AG04450 (cell line): ENCODE results near the gene INSC. TPM values are rescaled to one million over a fixed set of nuclear protein-coding genes. Genes with fewer than 3 reads are reported as not detected.

Experiments used
- CTCF ChIA-PET: fragments of 300-600, 350-600 bp; formaldehyde crosslinking; extraction: SDS; loops from one replicate; lab custom pipeline; 2022; ENCODE audit warnings: antibody characterized with exemption, inconsistent platforms; lab: Charles Lee
- POLR2A ChIA-PET: fragments of 350-600 bp; formaldehyde crosslinking; extraction: SDS; loops from one replicate; lab custom pipeline; 2021; ENCODE audit warnings: antibody characterized with exemption, inconsistent platforms; lab: Yijun Ruan, JAX
- DNase-seq: peaks from one replicate; pipeline ENCODE4 v3.0.0-alpha.2; 2011; ENCODE audit warnings: low read depth, low spot score
- H3K27ac ChIP-seq: one replicate; pipeline ENCODE4 v1.5.1; 2012; ENCODE audit warnings: low read depth, low read length, control low read depth
- H3K27me3 ChIP-seq: one replicate; pipeline ENCODE4 v1.6.0; 2012; ENCODE audit warnings: low read length; ENCODE audit not compliant: control insufficient read depth, insufficient read depth
- H3K4me3 ChIP-seq: 2 replicates; pipeline ENCODE4 v1.5.1; 2011; ENCODE audit warnings: mild to moderate bottlenecking, low read depth, low read length, control low read depth
- H3K9me3 ChIP-seq: 2 replicates; pipeline ENCODE4 v1.5.1; 2012; ENCODE audit warnings: low read length; ENCODE audit not compliant: control insufficient read depth, insufficient read depth
- polyA plus RNA-seq: library from polyadenylated mRNA; depleted of rRNA; stranded (reverse); fragments of >200 nt; gene quantifications from 2 replicates; pipeline ENCODE4 v1.2.3, GENCODE V29; 2011
- TF ChIP-seq, protein P1 (sequence below): IDR thresholded peaks from 2 replicates; pipeline ENCODE4 v1.5.1; 2011; ENCODE audit warnings: low read depth, low read length, control low read depth, inconsistent platforms

INSC gene
- polyA plus RNA-seq, 1 experiment = 0.53 TPM

DNA sequence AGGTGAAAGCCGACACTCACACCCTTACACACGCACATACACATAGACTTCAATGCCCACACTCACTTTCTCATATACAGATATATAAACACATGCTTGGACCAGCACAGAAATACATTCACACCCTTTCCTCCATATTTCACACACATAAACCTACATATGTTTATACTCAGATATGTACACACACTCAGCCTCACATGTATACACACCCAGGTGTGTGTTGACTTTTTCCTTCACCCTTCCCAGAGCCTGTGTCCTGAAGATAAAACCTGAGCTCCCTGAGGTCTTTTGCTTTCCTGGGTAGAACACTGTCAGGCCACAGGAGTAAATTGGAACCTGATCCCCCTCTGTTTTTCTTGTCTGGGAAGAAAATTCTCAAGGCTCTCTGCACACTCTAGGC, 62.8 kb downstream of the INSC start:
- ChIA-PET CTCF (interaction anchor here (1.8 kb wide), 1 partner anchor 77 kb away, joined by 6 read pairs; no protein-coding TSS in a partner anchor), POLR2A (no interaction called here)
- TF ChIP-seq, protein P1, sequence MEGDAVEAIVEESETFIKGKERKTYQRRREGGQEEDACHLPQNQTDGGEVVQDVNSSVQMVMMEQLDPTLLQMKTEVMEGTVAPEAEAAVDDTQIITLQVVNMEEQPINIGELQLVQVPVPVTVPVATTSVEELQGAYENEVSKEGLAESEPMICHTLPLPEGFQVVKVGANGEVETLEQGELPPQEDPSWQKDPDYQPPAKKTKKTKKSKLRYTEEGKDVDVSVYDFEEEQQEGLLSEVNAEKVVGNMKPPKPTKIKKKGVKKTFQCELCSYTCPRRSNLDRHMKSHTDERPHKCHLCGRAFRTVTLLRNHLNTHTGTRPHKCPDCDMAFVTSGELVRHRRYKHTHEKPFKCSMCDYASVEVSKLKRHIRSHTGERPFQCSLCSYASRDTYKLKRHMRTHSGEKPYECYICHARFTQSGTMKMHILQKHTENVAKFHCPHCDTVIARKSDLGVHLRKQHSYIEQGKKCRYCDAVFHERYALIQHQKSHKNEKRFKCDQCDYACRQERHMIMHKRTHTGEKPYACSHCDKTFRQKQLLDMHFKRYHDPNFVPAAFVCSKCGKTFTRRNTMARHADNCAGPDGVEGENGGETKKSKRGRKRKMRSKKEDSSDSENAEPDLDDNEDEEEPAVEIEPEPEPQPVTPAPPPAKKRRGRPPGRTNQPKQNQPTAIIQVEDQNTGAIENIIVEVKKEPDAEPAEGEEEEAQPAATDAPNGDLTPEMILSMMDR = no peak

DNA sequence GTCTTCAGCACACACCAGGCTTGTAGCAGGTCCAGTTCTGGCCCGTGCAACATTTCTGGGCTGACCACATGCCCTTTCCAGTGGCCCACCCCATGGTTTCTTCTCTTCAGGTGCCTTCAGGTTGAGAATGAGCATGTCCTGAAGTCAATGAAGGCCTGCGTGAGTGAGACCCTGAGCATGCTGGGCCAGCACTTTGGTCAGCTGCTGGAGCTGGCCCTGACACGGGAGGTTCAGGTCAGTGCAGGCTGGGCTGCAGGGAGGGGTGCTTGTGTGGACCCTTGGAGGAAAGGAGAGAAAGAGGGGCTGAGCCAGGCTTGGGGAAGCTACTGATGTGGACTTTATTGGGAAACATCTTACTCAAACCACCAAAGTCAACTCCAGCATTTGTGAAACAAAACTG, 63.5 kb downstream of the INSC start:
- CTCF ChIA-PET = no interaction called here

More for the DNA sequence above, 62.8 kb downstream of the INSC start:
- Histone ChIP-seq H3K27ac (no peak overlapping the region), H3K9me3 (no peaks in the 10 kb centered on the region), H3K4me3 (no peak overlapping the region), H3K27me3 (no peaks in the 10 kb centered on the region)
- no peak for DNase-seq

DNA sequence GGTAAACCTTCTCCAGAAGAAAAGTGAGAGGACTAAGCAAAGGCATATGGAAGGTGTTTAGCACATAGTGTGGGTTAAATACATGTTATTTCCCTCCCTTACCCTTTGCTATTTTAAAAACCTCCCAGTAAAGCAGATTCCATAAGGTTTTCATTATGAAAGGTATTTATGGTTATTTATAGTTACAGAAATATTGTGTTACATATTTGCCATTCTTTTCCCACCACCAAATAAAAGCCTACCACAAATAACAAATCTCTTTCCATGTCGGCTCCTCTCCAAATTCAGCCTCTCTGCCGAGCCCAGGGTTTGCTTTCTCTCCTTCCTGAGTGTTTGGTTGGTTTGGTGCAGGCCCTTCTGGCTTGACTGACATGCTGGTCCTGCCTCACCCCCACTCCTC, 64.4 kb downstream of the INSC start:
- Histone ChIP-seq H3K27ac (no peak overlapping the region), H3K9me3 (no peaks in the 10 kb centered on the region), H3K27me3 (no peaks in the 10 kb centered on the region), H3K4me3 (no peak overlapping the region)
- POLR2A ChIA-PET = no interaction called here
- TF ChIP-seq, protein P1 = no peak
- DNase-seq = no peak
- CTCF ChIA-PET = no interaction called here

More for the DNA sequence above, 63.5 kb downstream of the INSC start:
- Histone ChIP-seq H3K27me3 (no peaks in the 10 kb centered on the region), H3K27ac (no peak overlapping the region), H3K4me3 (no peak overlapping the region), H3K9me3 (no peaks in the 10 kb centered on the region)
- no peak for DNase-seq
- TF ChIP-seq, protein P1 = no peak
- POLR2A ChIA-PET = no interaction called here

DNA sequence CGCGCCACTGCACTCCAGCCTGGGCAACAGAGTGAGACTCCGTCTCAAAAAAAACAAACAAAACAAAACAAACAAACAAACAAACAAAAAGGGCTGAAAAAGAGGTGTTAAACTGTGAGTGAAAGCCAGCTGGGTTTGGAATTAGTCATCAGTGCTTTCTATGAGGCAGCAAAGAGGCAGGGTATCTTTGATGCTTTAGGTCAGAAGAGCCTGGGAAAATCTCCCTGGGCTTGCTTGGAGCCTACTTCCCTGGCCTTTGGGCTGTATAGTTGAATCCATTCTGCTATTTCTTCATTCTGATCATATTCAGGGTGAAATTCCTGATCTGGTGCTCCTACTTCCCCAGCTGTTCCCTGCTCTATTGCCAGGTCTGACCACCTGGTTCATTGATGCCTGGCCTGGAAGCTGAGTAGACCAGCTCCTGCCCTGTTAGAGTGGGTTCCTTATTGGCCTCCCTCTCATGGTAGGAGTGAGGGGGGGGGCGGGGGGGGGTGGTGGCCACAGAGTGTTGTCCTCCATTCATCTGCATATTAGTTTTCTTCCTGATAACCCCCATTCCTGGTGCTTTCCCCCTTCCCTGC, 65.6 kb downstream of the INSC start:
- H3K9me3 ChIP-seq = no peaks in the 10 kb centered on the region
- H3K27ac ChIP-seq = no peak overlapping the region
- ChIA-PET POLR2A (no interaction called here), CTCF (interaction anchor here (0.6 to 1.3 kb wide), 2 partner anchors 28 to 725 kb away, joined by 3 to 4 read pairs; no protein-coding TSS in a partner anchor)
- DNase-seq = no peak
- no peak overlapping the region for H3K4me3 ChIP-seq
- TF ChIP-seq, protein P1 = no peak
- no peaks in the 10 kb centered on the region for H3K27me3 ChIP-seq

DNA sequence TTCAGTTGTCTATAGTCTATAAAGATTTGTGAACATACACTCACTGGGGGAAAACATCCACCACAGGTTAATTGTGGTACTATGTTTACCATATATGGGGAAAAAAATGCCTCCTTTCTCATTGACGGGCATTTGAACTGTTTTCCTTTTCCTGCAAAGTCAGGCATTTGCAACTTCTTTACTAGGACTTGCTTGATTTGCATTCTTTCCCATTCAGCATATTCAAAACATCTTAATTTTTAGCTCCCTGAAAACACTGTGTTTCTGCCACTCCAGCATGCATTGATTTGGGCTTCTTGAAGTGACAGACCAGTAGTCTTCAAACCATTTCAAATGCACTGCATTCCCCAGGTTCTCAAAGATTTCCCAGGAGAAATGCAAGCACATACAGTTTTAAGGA, 67.6 kb downstream of the INSC start:
- ChIA-PET CTCF (interaction anchor here (0.8 kb wide), 1 partner anchor 82 kb away, joined by 4 read pairs; no protein-coding TSS in a partner anchor), POLR2A (no interaction called here)
- Histone ChIP-seq H3K9me3 (no peaks in the 10 kb centered on the region), H3K27ac (no peak overlapping the region), H3K4me3 (no peak overlapping the region), H3K27me3 (no peaks in the 10 kb centered on the region)
- TF ChIP-seq, protein P1 = no peak
- no peak for DNase-seq
